Mesenchymal stem cell (in vitro differentiated cells and primary cell): ENCODE results near the gene SPPL3.
"Not testable (repeated sequence)": the region's sequence is repeated elsewhere in the genome, so short reads cannot be mapped to it uniquely, and the experiment has no call there.

Experiments used
- DNase-seq: peaks from one replicate; pipeline ENCODE4 v3.0.0-alpha.2; 2013
- H2AFZ ChIP-seq: one replicate; pipeline ENCODE4 v1.6.1; 2013; ENCODE audit warnings: low read depth, mild to moderate bottlenecking, control low read depth, inconsistent platforms, low read length, moderate library complexity
- H2AK5ac ChIP-seq: 2 replicates; pipeline ENCODE4 v1.6.1; 2013; ENCODE audit warnings: low read length, moderate library complexity, mild to moderate bottlenecking, inconsistent platforms; ENCODE audit not compliant: severe bottlenecking
- H2BK120ac ChIP-seq: one replicate; pipeline ENCODE4 v1.6.1; 2013; ENCODE audit warnings: low read depth, mild to moderate bottlenecking, inconsistent platforms, low read length, moderate library complexity
- H2BK12ac ChIP-seq, 2 experiments: one replicate each; pipeline ENCODE4 v1.6.1; 2013; ENCODE audit warnings: inconsistent platforms in 2 of 2, low read length in 2 of 2, mild to moderate bottlenecking in 2 of 2, moderate library complexity in 2 of 2, control low read depth in 1 of 2
- H2BK15ac ChIP-seq: one replicate; pipeline ENCODE4 v1.6.1; 2013; ENCODE audit warnings: mild to moderate bottlenecking, low read depth, inconsistent platforms; ENCODE audit not compliant: poor library complexity, severe bottlenecking
- H2BK5ac ChIP-seq: 2 replicates; pipeline ENCODE4 v1.6.1; 2013; ENCODE audit warnings: low read depth, mild to moderate bottlenecking, low read length, control low read depth, inconsistent platforms; ENCODE audit not compliant: poor library complexity, severe bottlenecking
- H3K14ac ChIP-seq, 2 experiments: one replicate each; pipeline ENCODE4 v1.6.1; 2013; ENCODE audit warnings: inconsistent platforms in 2 of 2, low read length in 2 of 2, control low read depth in 1 of 2, mild to moderate bottlenecking in 1 of 2, moderate library complexity in 1 of 2
- H3K18ac ChIP-seq, 2 experiments: one replicate each; pipeline ENCODE4 v1.6.1; 2013; ENCODE audit warnings: inconsistent platforms in 2 of 2, low read length in 2 of 2, control low read depth in 1 of 2, low read depth in 1 of 2, mild to moderate bottlenecking in 1 of 2
- H3K23ac ChIP-seq, 2 experiments: one replicate each; pipeline ENCODE4 v1.6.1; 2013; ENCODE audit warnings: inconsistent platforms in 2 of 2, low read length in 2 of 2, mild to moderate bottlenecking in 2 of 2, moderate library complexity in 2 of 2, control low read depth in 1 of 2
- H3K27ac ChIP-seq: 2 replicates; pipeline ENCODE4 v1.5.1; 2013; ENCODE audit warnings: mild to moderate bottlenecking, moderate library complexity, low read length, control low read depth, inconsistent platforms; ENCODE audit not compliant: poor library complexity, severe bottlenecking
- H3K27me3 ChIP-seq, 2 experiments: 2 replicates each; pipeline versions ENCODE4 v1.6.1 to v1.7.0; 2013; ENCODE audit warnings: low read length in 2 of 2, mild to moderate bottlenecking in 2 of 2, moderate library complexity in 2 of 2, control low read depth in 1 of 2, inconsistent platforms in 1 of 2; ENCODE audit not compliant: control insufficient read depth in 1 of 2, insufficient read depth in 1 of 2
- H3K36me3 ChIP-seq, 2 experiments: 2 replicates each; pipeline versions ENCODE4 v1.6.1 to v1.7.0; 2013; ENCODE audit warnings: low read length in 2 of 2, control low read depth in 1 of 2, inconsistent platforms in 1 of 2, low read depth in 1 of 2, mild to moderate bottlenecking in 1 of 2; ENCODE audit not compliant: insufficient read depth in 2 of 2, control insufficient read depth in 1 of 2
- H3K4ac ChIP-seq, 2 experiments: one replicate each; pipeline ENCODE4 v1.6.1; 2013; ENCODE audit warnings: inconsistent platforms in 2 of 2, low read length in 2 of 2, mild to moderate bottlenecking in 2 of 2, moderate library complexity in 2 of 2, control low read depth in 1 of 2, low read depth in 1 of 2
- H3K4me1 ChIP-seq: 2 replicates; pipeline ENCODE4 v1.6.1; 2013; ENCODE audit warnings: low read depth, low read length, control low read depth; ENCODE audit not compliant: control insufficient read depth, insufficient read depth
- H3K4me2 ChIP-seq: 2 replicates; pipeline ENCODE4 v1.6.1; 2013; ENCODE audit warnings: low read length, mild to moderate bottlenecking, inconsistent platforms; ENCODE audit not compliant: poor library complexity, severe bottlenecking
- H3K4me3 ChIP-seq, 2 experiments: 2 replicates each; pipeline versions ENCODE4 v1.5.1 to v1.7.0; 2013; ENCODE audit warnings: low read length in 2 of 2, mild to moderate bottlenecking in 2 of 2, control low read depth in 1 of 2, low read depth in 1 of 2; ENCODE audit not compliant: insufficient read depth in 1 of 2
- H3K79me1 ChIP-seq: replicated peaks from 2 replicates; pipeline ENCODE4 v1.6.1; 2013; ENCODE audit warnings: mild to moderate bottlenecking, control low read depth, low read length, inconsistent platforms; ENCODE audit not compliant: poor library complexity, severe bottlenecking
- H3K9ac ChIP-seq: 2 replicates; pipeline ENCODE4 v1.7.0; 2013; ENCODE audit warnings: mild to moderate bottlenecking, low read length, moderate library complexity
- H3K9me3 ChIP-seq: 2 replicates; pipeline ENCODE4 v1.7.0; 2013; ENCODE audit warnings: mild to moderate bottlenecking, low read length; ENCODE audit not compliant: control insufficient read depth
- H4K8ac ChIP-seq: one replicate; pipeline ENCODE4 v1.6.1; 2013; ENCODE audit warnings: inconsistent platforms, mild to moderate bottlenecking, low read length, moderate library complexity
- H4K91ac ChIP-seq: one replicate; pipeline ENCODE4 v1.6.1; 2013; ENCODE audit warnings: mild to moderate bottlenecking, low read length, inconsistent platforms
- WGBS: methylation state at CpG from one replicate; pipeline ENCODE4 v1.1.7; 2013; ENCODE audit warnings: mixed read lengths; 5-methylcytosine and 5-hydroxymethylcytosine counted together

Gene SPPL3

GRCh38 chr12:120795441-120796178 is 108.5 kb downstream of the SPPL3 start:
- Histone ChIP-seq H3K23ac (no peak overlapping the region), H3K4me2 (no peak overlapping the region), H2BK12ac (no peak overlapping the region), H3K4me1 (peaks cover 3% of the 10 kb centered on the region), H3K27me3 (no peaks in the 10 kb centered on the region), H2BK5ac (no peak overlapping the region), H2BK15ac (no peak overlapping the region), H3K9me3 (peaks cover 27% of the 10 kb centered on the region), H4K91ac (no peak overlapping the region), H2BK120ac (no peak overlapping the region), H3K27ac (no peak overlapping the region), H3K36me3 (peaks cover 3 to 12% of the 10 kb centered on the region in 2 experiments), H3K14ac (no peak overlapping the region), H2AK5ac (no peak overlapping the region), H3K4me3 (peak overlapping the region in 1 of 2 experiments; percentile 2), H3K79me1 (peaks cover 21% of the 10 kb centered on the region), H2AFZ (no peak overlapping the region), H3K9ac (no peak overlapping the region), H3K18ac (no peak overlapping the region), H3K4ac (no peak overlapping the region), H4K8ac (no peak overlapping the region)
- 85% methylated on average over 4 of the region's 4 CpGs for WGBS
- DNase-seq = no peak

GRCh38 chr12:120793357-120793756 is 110.8 kb downstream of the SPPL3 start:
- WGBS = no CpG with 5 or more reads among the region's 1 CpG
- H3K27me3 ChIP-seq = no peaks in the 10 kb centered on the region
- H3K4ac ChIP-seq = no peak overlapping the region
- no peak overlapping the region for H3K9ac ChIP-seq
- no peak for DNase-seq
- no peak overlapping the region for H3K4me3 ChIP-seq
- no peaks in the 10 kb centered on the region for H3K4me1 ChIP-seq
- no peak overlapping the region for H2AFZ ChIP-seq
- no peak overlapping the region for H2BK120ac ChIP-seq
- H3K4me2 ChIP-seq = no peak overlapping the region
- H4K8ac ChIP-seq = no peak overlapping the region
- H4K91ac ChIP-seq = no peak overlapping the region
- H3K18ac ChIP-seq = no peak overlapping the region
- H3K27ac ChIP-seq = no peak overlapping the region
- H3K14ac ChIP-seq = no peak overlapping the region
- no peak overlapping the region for H2BK5ac ChIP-seq
- no peak overlapping the region for H3K23ac ChIP-seq
- H3K79me1 ChIP-seq = peaks cover 20% of the 10 kb centered on the region
- no peak overlapping the region for H2BK12ac ChIP-seq
- peaks cover 3 to 24% of the 10 kb centered on the region in 2 experiments for H3K36me3 ChIP-seq
- H3K9me3 ChIP-seq = peaks cover 27% of the 10 kb centered on the region
- no peak overlapping the region for H2AK5ac ChIP-seq
- no peak overlapping the region for H2BK15ac ChIP-seq

- not testable (repeated sequence) for H3K27ac ChIP-seq, H2BK5ac ChIP-seq, H2BK15ac ChIP-seq, H2BK12ac ChIP-seq, H3K18ac ChIP-seq, H4K91ac ChIP-seq, H3K14ac ChIP-seq, H3K23ac ChIP-seq, H2BK120ac ChIP-seq, H3K4ac ChIP-seq, H4K8ac ChIP-seq, H3K9ac ChIP-seq, DNase-seq, H3K27me3 ChIP-seq, H3K4me3 ChIP-seq, H3K4me1 ChIP-seq, H2AK5ac ChIP-seq, H3K4me2 ChIP-seq, H2AFZ ChIP-seq
- H3K36me3 ChIP-seq = peaks cover 3 to 33% of the 10 kb centered on the region in 2 experiments
- H3K9me3 ChIP-seq = peaks cover 27% of the 10 kb centered on the region
- peaks cover 18% of the 10 kb centered on the region for H3K79me1 ChIP-seq
- WGBS = 98% methylated on average over 9 of the region's 9 CpGs
Measured at GRCh38 chr12:120792456-120792855, 111.7 kb downstream of the SPPL3 start.

- Histone ChIP-seq H3K23ac (no peak overlapping the region), H3K18ac (no peak overlapping the region), H3K9ac (no peak overlapping the region), H3K9me3 (peaks cover 26% of the 10 kb centered on the region), H3K14ac (no peak overlapping the region), H3K27me3 (no peaks in the 10 kb centered on the region), H2BK12ac (no peak overlapping the region), H3K4me1 (no peaks in the 10 kb centered on the region), H2AK5ac (no peak overlapping the region), H2AFZ (no peak overlapping the region), H3K4ac (no peak overlapping the region), H3K79me1 (peaks cover 18% of the 10 kb centered on the region), H4K91ac (no peak overlapping the region), H3K36me3 (peaks cover 3 to 33% of the 10 kb centered on the region in 2 experiments), H3K27ac (no peak overlapping the region), H3K4me3 (no peak overlapping the region), H2BK15ac (no peak overlapping the region), H4K8ac (no peak overlapping the region), H2BK5ac (no peak overlapping the region), H2BK120ac (no peak overlapping the region), H3K4me2 (no peak overlapping the region)
- no peak for DNase-seq
- 80% methylated on average over 2 of the region's 2 CpGs for WGBS
Measured at GRCh38 chr12:120791669-120792176, 112.4 kb downstream of the SPPL3 start.
